Activated B cell treated with CpG ODN at 0.5 μM for 24 hours (primary cell): ENCODE data around the gene SNX8. TPM values are rescaled to one million over a fixed set of nuclear protein-coding genes. Genes with fewer than 3 reads are reported as not detected.

Experiments used
- ATAC-seq: fragments of 200-7000 bp; cut with Tn5 transposase; one replicate; pipeline ENCODE4 v1.10.0; 2021; ENCODE audit warnings: low read depth, mild to moderate bottlenecking, moderate library complexity
- CTCF ChIA-PET: fragments of 350-600 bp; sonication (Branson Sonifier 250); formaldehyde crosslinking; loops from one replicate; lab custom pipeline; 2021; ENCODE audit warnings: antibody characterized with exemption; lab: Charles Lee
- POLR2A ChIA-PET: fragments of 350-600 bp; sonication (Branson Sonifier 250); formaldehyde crosslinking; loops from one replicate; lab custom pipeline; 2021; ENCODE audit warnings: antibody characterized with exemption; lab: Charles Lee
- DNase-seq: peaks from one replicate; pipeline ENCODE4 v3.0.0; 2022
- H3K27ac Mint-ChIP-seq: one replicate; pipeline ENCODE4 v1.8.0; 2020; ENCODE audit warnings: mixed read lengths
- H3K27me3 Mint-ChIP-seq: one replicate; pipeline ENCODE4 v1.8.0; 2021; ENCODE audit warnings: mixed read lengths
- H3K36me3 Mint-ChIP-seq: one replicate; pipeline ENCODE4 v1.8.0; 2021; ENCODE audit warnings: low read depth, mixed read lengths
- H3K4me1 Mint-ChIP-seq: one replicate; pipeline ENCODE4 v1.8.0; 2021; ENCODE audit warnings: mixed read lengths
- H3K4me3 Mint-ChIP-seq: one replicate; pipeline ENCODE4 v1.8.0; 2020; ENCODE audit warnings: mild to moderate bottlenecking, mixed read lengths
- H3K9me3 Mint-ChIP-seq: one replicate; pipeline ENCODE4 v1.8.0; 2020; ENCODE audit warnings: mixed read lengths
- intact Hi-C: fragments of 100-400 bp; cut with micrococcal nuclease; formaldehyde crosslinking; loops from one replicate; pipeline ENCODE4 v1.15.1; 2024
- total RNA-seq: library from RNA; stranded (reverse); gene quantifications from 2 replicates; pipeline ENCODE4 v1.2.3, GENCODE V29; 2022
- TF ChIP-seq, protein P1 (sequence below): fragments of 200-600 bp; IDR thresholded peaks from one replicate; pipeline ENCODE4 v1.8.0; 2022; ENCODE audit warnings: antibody characterized with exemption, mild to moderate bottlenecking

Gene SNX8
- total RNA-seq, 1 donor from 2014 or later = 175 TPM

GRCh38 chr7:2266911-2267310, 47.3 kb downstream of the SNX8 start:
- ATAC-seq = no peak
- Mint-ChIP-seq H3K4me3 (no peak overlapping the region), H3K27me3 (no peaks in the 10 kb centered on the region), H3K9me3 (no peaks in the 10 kb centered on the region), H3K27ac (no peak overlapping the region), H3K4me1 (peaks cover 12% of the 10 kb centered on the region), H3K36me3 (peaks cover 72% of the 10 kb centered on the region)
- ChIA-PET CTCF (interaction anchor here (1.6 kb wide), 1 partner anchor 10 kb away, joined by 3 read pairs; no protein-coding TSS in a partner anchor), POLR2A (no interaction called here)
- DNase-seq = no peak
- intact Hi-C loops = no loop called here
- TF ChIP-seq, protein P1, sequence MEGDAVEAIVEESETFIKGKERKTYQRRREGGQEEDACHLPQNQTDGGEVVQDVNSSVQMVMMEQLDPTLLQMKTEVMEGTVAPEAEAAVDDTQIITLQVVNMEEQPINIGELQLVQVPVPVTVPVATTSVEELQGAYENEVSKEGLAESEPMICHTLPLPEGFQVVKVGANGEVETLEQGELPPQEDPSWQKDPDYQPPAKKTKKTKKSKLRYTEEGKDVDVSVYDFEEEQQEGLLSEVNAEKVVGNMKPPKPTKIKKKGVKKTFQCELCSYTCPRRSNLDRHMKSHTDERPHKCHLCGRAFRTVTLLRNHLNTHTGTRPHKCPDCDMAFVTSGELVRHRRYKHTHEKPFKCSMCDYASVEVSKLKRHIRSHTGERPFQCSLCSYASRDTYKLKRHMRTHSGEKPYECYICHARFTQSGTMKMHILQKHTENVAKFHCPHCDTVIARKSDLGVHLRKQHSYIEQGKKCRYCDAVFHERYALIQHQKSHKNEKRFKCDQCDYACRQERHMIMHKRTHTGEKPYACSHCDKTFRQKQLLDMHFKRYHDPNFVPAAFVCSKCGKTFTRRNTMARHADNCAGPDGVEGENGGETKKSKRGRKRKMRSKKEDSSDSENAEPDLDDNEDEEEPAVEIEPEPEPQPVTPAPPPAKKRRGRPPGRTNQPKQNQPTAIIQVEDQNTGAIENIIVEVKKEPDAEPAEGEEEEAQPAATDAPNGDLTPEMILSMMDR = no peak

GRCh38 chr7:2264158-2264557, 50.1 kb downstream of the SNX8 start:
- ATAC-seq (no peak), DNase-seq (no peak)
- H3K27me3 Mint-ChIP-seq = no peaks in the 10 kb centered on the region
- peak overlapping the region; percentile 2 for H3K27ac Mint-ChIP-seq
- peaks cover 40% of the 10 kb centered on the region for H3K4me1 Mint-ChIP-seq
- no peak overlapping the region for H3K4me3 Mint-ChIP-seq
- POLR2A ChIA-PET = interaction anchor here (0.7 kb wide), 1 partner anchor 13 kb away, joined by 3 read pairs; no protein-coding TSS in a partner anchor
- intact Hi-C loops = no loop called here
- H3K9me3 Mint-ChIP-seq = no peaks in the 10 kb centered on the region
- CTCF ChIA-PET = interaction anchor here (0.6 kb wide), 1 partner anchor 16 kb away, joined by 5 read pairs; no protein-coding TSS in a partner anchor
- TF ChIP-seq, protein P1 = no peak
- peaks cover 67% of the 10 kb centered on the region for H3K36me3 Mint-ChIP-seq

DNA sequence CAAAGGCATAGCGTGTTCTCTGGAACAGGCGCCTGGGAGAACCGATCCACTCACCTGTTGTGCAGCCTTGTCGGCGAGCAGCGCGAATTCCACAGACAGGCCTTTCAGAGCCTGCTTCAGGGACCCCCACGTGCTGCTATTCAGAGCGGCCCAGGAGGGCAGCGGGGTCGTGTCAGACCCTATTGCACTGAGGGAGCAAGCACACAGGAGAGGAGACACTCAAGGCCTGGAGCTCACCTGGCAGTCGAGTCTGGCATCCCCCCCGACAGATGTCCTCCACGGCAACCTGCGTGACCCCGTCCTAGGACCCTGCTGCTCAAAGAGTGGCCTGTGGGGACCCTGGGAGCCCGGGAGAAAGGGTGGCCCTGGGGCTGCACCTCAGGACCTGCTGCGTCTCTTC, 51.1 kb downstream of the SNX8 start:
- intact Hi-C loops = no loop called here
- no peak overlapping the region for H3K4me3 Mint-ChIP-seq
- H3K4me1 Mint-ChIP-seq = peaks cover 47% of the 10 kb centered on the region
- no peaks in the 10 kb centered on the region for H3K27me3 Mint-ChIP-seq
- peak overlapping the region; percentile 41 for H3K27ac Mint-ChIP-seq
- no peaks in the 10 kb centered on the region for H3K9me3 Mint-ChIP-seq
- TF ChIP-seq, protein P1 = no peak
- ChIA-PET POLR2A (interaction anchor here (4.8 kb wide), 1 partner anchor 33 kb away, joined by 43 read pairs; no protein-coding TSS in a partner anchor), CTCF (no interaction called here)
- peaks cover 72% of the 10 kb centered on the region for H3K36me3 Mint-ChIP-seq
- no peak for DNase-seq
- no peak for ATAC-seq

GRCh38 chr7:2261611-2262010, 52.6 kb downstream of the SNX8 start:
- TF ChIP-seq, protein P1 = no peak
- peak; percentile 58 for DNase-seq
- H3K4me3 Mint-ChIP-seq = peak overlapping the region; percentile 76

GRCh38 chr7:2260820-2261219, 53.4 kb downstream of the SNX8 start:
- no peak overlapping the region for H3K4me3 Mint-ChIP-seq
- peaks cover 80% of the 10 kb centered on the region for H3K36me3 Mint-ChIP-seq
- TF ChIP-seq, protein P1 = no peak
- no peaks in the 10 kb centered on the region for H3K27me3 Mint-ChIP-seq
- DNase-seq (no peak), ATAC-seq (no peak)
- H3K9me3 Mint-ChIP-seq = no peaks in the 10 kb centered on the region
- intact Hi-C loops = loop anchor here (1.0 kb wide), 6 partner anchors 19 to 53 kb away; partner anchors contain the start of genes MAD1L1, MRM2, NUDT1 and SNX8
- ChIA-PET POLR2A (interaction anchor here (0.5 to 4.8 kb wide), 10 partner anchors 18 to 93 kb away, joined by 3 to 43 read pairs (median 15); partner anchors contain the start of genes EIF3B, MAD1L1, MRM2 and NUDT1), CTCF (interaction anchor here (1.0 to 1.6 kb wide), 3 partner anchors 11 to 99 kb away, joined by 3 to 8 read pairs (median 3); no protein-coding TSS in a partner anchor)
- peak overlapping the region; percentile 92 for H3K27ac Mint-ChIP-seq
- peaks cover 52% of the 10 kb centered on the region for H3K4me1 Mint-ChIP-seq

More at GRCh38 chr7:2261611-2262010, 52.6 kb downstream of the SNX8 start:
- peaks cover 47% of the 10 kb centered on the region for H3K4me1 Mint-ChIP-seq
- peaks cover 76% of the 10 kb centered on the region for H3K36me3 Mint-ChIP-seq
- no peaks in the 10 kb centered on the region for H3K27me3 Mint-ChIP-seq
- ATAC-seq = peak; percentile 71
- intact Hi-C loops = loop anchor here (1.0 kb wide), 6 partner anchors 19 to 53 kb away; partner anchors contain the start of genes MAD1L1, MRM2, NUDT1 and SNX8
- peak overlapping the region; percentile 92 for H3K27ac Mint-ChIP-seq
- CTCF ChIA-PET = interaction anchor here (0.6 to 1.7 kb wide), 6 partner anchors 13 to 190 kb away, joined by 3 to 10 read pairs (median 4); no protein-coding TSS in a partner anchor
- no peaks in the 10 kb centered on the region for H3K9me3 Mint-ChIP-seq
- POLR2A ChIA-PET = interaction anchor here (0.6 to 4.8 kb wide), 11 partner anchors 14 to 94 kb away, joined by 3 to 43 read pairs (median 11); partner anchors contain the start of genes EIF3B, MAD1L1, MRM2 and NUDT1
